HCT116 (cell line): ENCODE results near the gene NCR1.
"Not testable (repeated sequence)": the region's sequence is repeated elsewhere in the genome, so short reads cannot be mapped to it uniquely, and the experiment has no call there.

Source experiments
- ATF3 ChIP-seq: IDR thresholded peaks from 2 replicates; pipeline ENCODE4 v1.6.1; 2012
- CTCF ChIP-seq, 3 experiments: fragments of 200-600 bp in 1 of 3; sonication (generic) in 1 of 3; IDR thresholded peaks in 2 of 3; conservative IDR thresholded peaks in 1 of 3; 2 replicates each; pipeline ENCODE4 v1.5.1; 2012 to 2017; ENCODE audit warnings: low read depth in 2 of 3, low read length in 2 of 3, antibody characterized with exemption in 1 of 3, borderline replicate concordance in 1 of 3, control low read depth in 1 of 3, mild to moderate bottlenecking in 1 of 3, mixed read lengths in 1 of 3, mixed run types in 1 of 3, moderate library complexity in 1 of 3; ENCODE audit not compliant: insufficient read depth in 1 of 3
- EGR1 ChIP-seq: IDR thresholded peaks from 2 replicates; pipeline ENCODE4 v1.6.1; 2012; ENCODE audit warnings: low read depth
- EZH2 ChIP-seq: fragments of 200-600 bp; sonication (generic); IDR thresholded peaks from 2 replicates; pipeline ENCODE4 v1.6.1; 2017; ENCODE audit warnings: antibody characterized with exemption, mixed run types
- MAX ChIP-seq: IDR thresholded peaks from 2 replicates; pipeline ENCODE4 v1.6.1; 2012
- POLR2A ChIP-seq: IDR thresholded peaks from 2 replicates; pipeline ENCODE4 v1.7.0; 2011; ENCODE audit warnings: borderline replicate concordance; ENCODE audit not compliant: insufficient read depth, insufficient read length; ENCODE audit errors: extremely low read depth
- RAD21 ChIP-seq: IDR thresholded peaks from 2 replicates; pipeline ENCODE4 v1.6.1; 2012; ENCODE audit warnings: low read depth, mild to moderate bottlenecking
- REST ChIP-seq: IDR thresholded peaks from 2 replicates; pipeline ENCODE4 v1.6.1; 2012; ENCODE audit warnings: low read depth
- SP1 ChIP-seq: IDR thresholded peaks from 2 replicates; pipeline ENCODE4 v1.6.1; 2012; ENCODE audit warnings: low read depth
- ZBTB33 ChIP-seq: IDR thresholded peaks from 2 replicates; pipeline ENCODE4 v1.6.1; 2011; ENCODE audit warnings: mild to moderate bottlenecking, low read length, moderate library complexity; ENCODE audit not compliant: insufficient replicate concordance; ENCODE audit errors: extremely low read depth

- TF ChIP-seq ZBTB33; CTCF (IDR thresholded peaks at IDR 0.05 in 2 of 3, conservative IDR thresholded peaks at IDR 0.05 in 1 of 3; ENCODE audit: borderline replicate concordance in 1 of 3, insufficient read depth in 1 of 3, low read depth in 2 of 3, low read length in 2 of 3); MAX; POLR2A; EGR1; SP1; ATF3; REST; EZH2; RAD21: not testable (repeated sequence)
Measured at GRCh38 chr19:54950580-54950979, 44.6 kb downstream of the NCR1 start.
